ENCODE results near the gene TM7SF2.

The TM7SF2 gene

GRCh38 chr11:65071907-65072630 is 39.6 kb upstream of the TM7SF2 start:
- no peak for TF ChIP-seq Cebpa-rat (IDR thresholded peaks at IDR 0.05)

DNA sequence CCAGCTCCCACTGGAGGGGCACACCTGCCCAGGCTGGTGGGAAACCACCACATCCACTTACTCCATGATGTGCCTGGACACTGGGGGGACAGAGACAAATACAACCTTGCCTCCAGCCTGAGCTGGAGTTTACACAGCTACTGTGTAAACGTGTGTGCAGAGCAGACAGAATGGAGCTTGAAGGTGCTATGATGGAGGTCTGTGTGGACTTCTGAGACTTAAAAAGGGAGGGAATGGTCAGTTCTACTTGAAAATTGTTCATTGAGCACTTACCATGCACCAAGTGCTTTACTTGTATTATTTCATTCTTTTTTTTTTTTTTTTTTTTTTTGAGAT is 39.1 kb upstream of the TM7SF2 start:
- Histone ChIP-seq H3K4me3 (no peak overlapping the region), H3K36me3 (peaks cover 0 to 26% (median 20%) of the 10 kb centered on the region in 11 experiments; a peak in 17 of 22 replicates), H3K4me1 (peaks cover 0 to 13% (median 6%) of the 10 kb centered on the region in 10 experiments; a peak in 10 of 20 replicates), H3K9me3 (replicated peaks in 1 of 11) (no peaks in the 10 kb centered on the region), H4K20me1 (peaks cover 0 to 21% (median 7%) of the 10 kb centered on the region in 11 experiments; a peak in 12 of 22 replicates), H3K27ac (no peak overlapping the region), H3K9ac (no peak overlapping the region), H3K27me3 (no peaks in the 10 kb centered on the region; a peak in 1 of 22 replicates), H3K4me2 (no peak overlapping the region; a peak in 2 of 22 replicates)
- TF ChIP-seq Cebpa-rat (IDR thresholded peaks at IDR 0.05): no peak

More at GRCh38 chr11:65071907-65072630, 39.6 kb upstream of the TM7SF2 start:
- H3K4me2 ChIP-seq: peak overlapping the region in 1 of 11 experiments; percentile 19; a peak in 2 of 22 replicates
- peaks cover 0 to 16% (median 2%) of the 10 kb centered on the region in 11 experiments; a peak in 7 of 22 replicates for H4K20me1 ChIP-seq
- H3K4me1 ChIP-seq: peaks cover 0 to 11% (median 4%) of the 10 kb centered on the region in 10 experiments; a peak in 9 of 20 replicates
- H3K27ac ChIP-seq: no peak overlapping the region
- H3K36me3 ChIP-seq: peaks cover 0 to 20% (median 15%) of the 10 kb centered on the region in 11 experiments; a peak in 17 of 22 replicates
- H3K4me3 ChIP-seq: no peak overlapping the region
- H3K9ac ChIP-seq: no peak overlapping the region
- H3K9me3 ChIP-seq (replicated peaks in 1 of 11): no peaks in the 10 kb centered on the region
- no peaks in the 10 kb centered on the region; a peak in 1 of 22 replicates for H3K27me3 ChIP-seq

GRCh38 chr11:65077451-65077850 is 34.2 kb upstream of the TM7SF2 start:
- Histone ChIP-seq H3K27ac (no peak overlapping the region; a peak in 1 of 22 replicates), H4K20me1 (peaks cover 0 to 55% (median 30%) of the 10 kb centered on the region in 11 experiments; a peak in 14 of 22 replicates), H3K4me3 (no peak overlapping the region), H3K27me3 (no peaks in the 10 kb centered on the region), H3K4me2 (peak overlapping the region in 4 of 11 experiments; percentile 18 to 54 (median 48); a peak in 2 of 22 replicates), H3K9ac (no peak overlapping the region; a peak in 1 of 22 replicates), H3K9me3 (replicated peaks in 1 of 11) (no peaks in the 10 kb centered on the region), H3K36me3 (peaks cover 0 to 73% (median 59%) of the 10 kb centered on the region in 11 experiments; a peak in 18 of 22 replicates), H3K4me1 (peaks cover 35 to 50% (median 44%) of the 10 kb centered on the region in 10 experiments)
- TF ChIP-seq Cebpa-rat (IDR thresholded peaks at IDR 0.05): no peak

DNA sequence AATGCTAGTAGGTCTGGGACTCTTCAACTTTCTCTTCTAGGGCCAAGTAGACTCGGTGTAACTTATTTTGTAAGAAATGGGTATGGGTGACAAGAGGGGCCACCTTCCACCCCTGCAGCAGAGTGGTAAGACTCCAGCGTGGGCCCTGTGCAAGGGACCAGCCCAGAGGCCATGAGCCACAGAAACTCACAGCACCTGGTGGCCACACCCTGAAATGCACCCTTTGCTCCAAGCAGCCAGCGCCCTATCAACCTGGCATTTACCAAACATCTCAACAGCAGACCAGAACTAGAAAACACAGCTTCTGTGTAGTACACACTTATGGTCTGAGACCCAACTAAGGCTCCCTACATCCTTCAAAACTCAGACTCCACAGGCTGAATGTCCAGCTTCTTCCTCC is 33.5 kb upstream of the TM7SF2 start:
- H3K27ac ChIP-seq: peak overlapping the region in 9 of 11 experiments; percentile 25 to 61 (median 47); a peak in 12 of 22 replicates
- peak overlapping the region; percentile 8 to 61 (median 51); a peak in 18 of 22 replicates for H3K4me2 ChIP-seq
- H3K27me3 ChIP-seq: no peaks in the 10 kb centered on the region
- H3K4me3 ChIP-seq: no peak overlapping the region; a peak in 1 of 20 replicates
- H3K9me3 ChIP-seq (replicated peaks in 1 of 11): no peaks in the 10 kb centered on the region
- H4K20me1 ChIP-seq: peaks cover 0 to 55% (median 30%) of the 10 kb centered on the region in 11 experiments; a peak in 14 of 22 replicates
- no peak for TF ChIP-seq Cebpa-rat (IDR thresholded peaks at IDR 0.05)
- peak overlapping the region in 8 of 11 experiments; percentile 18 to 63 (median 39); a peak in 11 of 22 replicates for H3K9ac ChIP-seq
- H3K4me1 ChIP-seq: peaks cover 42 to 57% (median 51%) of the 10 kb centered on the region in 10 experiments
- peaks cover 0 to 75% (median 59%) of the 10 kb centered on the region in 11 experiments; a peak in 18 of 22 replicates for H3K36me3 ChIP-seq

GRCh38 chr11:65078786-65079342 is 32.8 kb upstream of the TM7SF2 start:
- Histone ChIP-seq H3K36me3 (peaks cover 0 to 75% (median 59%) of the 10 kb centered on the region in 11 experiments; a peak in 18 of 22 replicates), H3K9ac (peak overlapping the region in 8 of 11 experiments; percentile 18 to 63 (median 39); a peak in 15 of 22 replicates), H3K4me3 (peak overlapping the region in 1 of 10 experiments; percentile 10; a peak in 1 of 20 replicates), H3K9me3 (replicated peaks in 1 of 11) (no peaks in the 10 kb centered on the region), H3K27me3 (no peaks in the 10 kb centered on the region), H3K27ac (peak overlapping the region in 10 of 11 experiments; percentile 14 to 61 (median 40); a peak in 12 of 22 replicates), H3K4me1 (peaks cover 47 to 61% (median 55%) of the 10 kb centered on the region in 10 experiments), H3K4me2 (peak overlapping the region; percentile 8 to 61 (median 51); a peak in 18 of 22 replicates), H4K20me1 (peaks cover 0 to 55% (median 30%) of the 10 kb centered on the region in 11 experiments; a peak in 14 of 22 replicates)
- no peak for TF ChIP-seq Cebpa-rat (IDR thresholded peaks at IDR 0.05)

DNA sequence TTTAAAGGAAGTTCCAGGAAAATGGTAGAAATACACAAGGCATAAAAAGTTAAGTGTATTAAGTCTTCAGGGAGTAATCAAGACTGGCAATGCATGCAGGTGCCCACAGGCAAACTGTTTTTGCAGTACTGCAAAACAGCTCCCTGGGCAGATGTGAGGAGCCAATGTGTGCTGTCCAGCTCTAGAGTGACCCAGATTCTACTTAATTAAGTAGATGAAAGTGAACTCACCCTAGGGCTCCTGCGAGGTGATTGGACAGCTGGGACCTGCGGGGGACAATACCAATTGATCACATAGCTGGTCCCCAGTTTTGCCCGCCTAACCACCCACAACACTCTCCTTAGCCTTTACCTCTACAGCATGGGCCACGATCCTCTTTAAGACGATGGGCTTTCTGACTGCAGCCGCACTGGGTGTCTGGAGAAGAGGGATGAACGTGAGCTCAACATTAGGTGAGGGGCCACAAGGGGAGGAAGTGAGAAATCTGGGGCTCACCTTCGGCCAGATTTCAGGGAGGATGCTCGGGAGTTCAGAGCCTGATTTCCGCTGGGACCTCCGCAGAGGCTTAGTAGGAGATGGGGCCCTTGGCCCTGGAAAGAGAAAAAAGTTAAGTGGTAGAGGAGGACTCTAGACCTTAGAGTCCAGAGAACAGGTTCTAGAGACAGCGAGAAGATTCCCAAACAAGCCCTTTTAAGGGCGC is 28.4 kb upstream of the TM7SF2 start:
- Histone ChIP-seq H3K9ac (peak overlapping the region; percentile 85 to 95 (median 90)), H3K4me3 (peak overlapping the region; percentile 75 to 90 (median 86)), H3K4me1 (peaks cover 50 to 66% (median 62%) of the 10 kb centered on the region in 10 experiments), H3K36me3 (peaks cover 29 to 81% (median 64%) of the 10 kb centered on the region in 11 experiments), H3K9me3 (replicated peaks in 1 of 11) (no peaks in the 10 kb centered on the region), H4K20me1 (peaks cover 0 to 35% (median 12%) of the 10 kb centered on the region in 11 experiments; a peak in 13 of 22 replicates), H3K4me2 (peak overlapping the region; percentile 85 to 97 (median 94)), H3K27me3 (no peaks in the 10 kb centered on the region), H3K27ac (peak overlapping the region; percentile 79 to 91 (median 86); a peak in 21 of 22 replicates)
- no peak for TF ChIP-seq Cebpa-rat (IDR thresholded peaks at IDR 0.05)

DNA sequence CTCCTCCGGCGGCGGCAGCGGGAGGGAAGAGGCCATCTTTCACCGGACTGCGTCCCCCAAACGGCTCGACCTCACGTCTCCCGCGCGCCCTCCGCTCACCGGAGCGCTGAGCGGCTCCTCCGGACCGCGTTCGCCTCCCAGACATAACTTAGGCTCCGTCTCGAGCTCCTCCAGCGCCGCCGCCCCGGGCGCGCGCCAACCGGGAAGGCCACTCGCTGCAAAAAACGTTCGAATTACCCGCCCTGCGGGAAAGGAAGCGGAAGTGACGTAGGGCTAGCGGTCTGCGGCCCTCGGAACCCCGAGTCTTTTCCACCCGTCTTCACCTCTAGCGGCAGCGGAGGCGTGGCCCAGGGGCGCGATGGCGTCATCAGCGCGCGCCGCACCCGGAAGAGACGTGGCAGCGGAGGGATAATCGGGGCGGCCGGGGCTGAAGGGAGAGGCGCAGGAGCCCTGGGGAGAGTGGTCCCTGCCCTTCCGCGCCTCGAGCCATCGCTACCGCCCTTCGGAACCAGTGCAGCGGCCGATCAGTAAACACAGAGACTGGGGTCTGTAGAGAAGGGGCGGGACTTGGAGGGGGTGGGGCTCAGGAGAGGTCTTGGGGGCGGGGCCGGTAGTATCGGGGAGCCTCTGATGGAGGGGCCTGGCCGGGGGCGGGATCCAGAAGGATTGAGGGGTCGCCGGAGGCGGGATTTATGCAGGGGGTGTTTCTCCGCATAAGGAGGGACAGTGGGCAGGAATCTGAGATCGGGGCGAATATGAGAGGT is 27.7 kb upstream of the TM7SF2 start, which contains the start of the genes CDCA5 and ZFPL1:
TSS of gene CDCA5 (minus strand) at position 207 of the 764 bp plus-strand sequence. CDS start at position 145, 62 bp downstream.
TSS of gene ZFPL1 (plus strand) at position 389 of the 764 bp plus-strand sequence. CDS start 477 bp downstream, outside the sequence.
- peak within 1 kb of the TSS; percentile 85 to 95 (median 90) for H3K9ac ChIP-seq
- peaks cover 37 to 81% (median 66%) of the 10 kb centered on the region in 11 experiments for H3K36me3 ChIP-seq
- TF ChIP-seq Cebpa-rat (IDR thresholded peaks at IDR 0.05): no peak

More for the DNA sequence above, 27.7 kb upstream of the TM7SF2 start, which contains the start of the genes CDCA5 and ZFPL1:
- H3K27ac ChIP-seq: peak within 1 kb of the TSS; percentile 79 to 91 (median 86)
- H3K9me3 ChIP-seq (replicated peaks in 1 of 11): no peaks in the 10 kb centered on the region
- H3K27me3 ChIP-seq: no peaks in the 10 kb centered on the region
- peaks cover 0 to 28% (median 5%) of the 10 kb centered on the region in 11 experiments; a peak in 11 of 22 replicates for H4K20me1 ChIP-seq
- H3K4me2 ChIP-seq: peak within 1 kb of the TSS; percentile 85 to 100 (median 98)
- H3K4me3 ChIP-seq: peak within 1 kb of the TSS; percentile 75 to 90 (median 86)
- peaks cover 43 to 59% (median 55%) of the 10 kb centered on the region in 10 experiments for H3K4me1 ChIP-seq

All from BLaER1 treated with 17β-estradiol and CSF1 and Interleukin-3, amounts not matched to agents 10 nM and 100 nM (cell line).